ENCODE data around the gene CAMK2A. TPM values are rescaled to one million over a fixed set of nuclear protein-coding genes. Genes with fewer than 3 reads are reported as not detected.

CAMK2A gene
- total RNA-seq, 1 donor from 2014 or later: not detected

DNA sequence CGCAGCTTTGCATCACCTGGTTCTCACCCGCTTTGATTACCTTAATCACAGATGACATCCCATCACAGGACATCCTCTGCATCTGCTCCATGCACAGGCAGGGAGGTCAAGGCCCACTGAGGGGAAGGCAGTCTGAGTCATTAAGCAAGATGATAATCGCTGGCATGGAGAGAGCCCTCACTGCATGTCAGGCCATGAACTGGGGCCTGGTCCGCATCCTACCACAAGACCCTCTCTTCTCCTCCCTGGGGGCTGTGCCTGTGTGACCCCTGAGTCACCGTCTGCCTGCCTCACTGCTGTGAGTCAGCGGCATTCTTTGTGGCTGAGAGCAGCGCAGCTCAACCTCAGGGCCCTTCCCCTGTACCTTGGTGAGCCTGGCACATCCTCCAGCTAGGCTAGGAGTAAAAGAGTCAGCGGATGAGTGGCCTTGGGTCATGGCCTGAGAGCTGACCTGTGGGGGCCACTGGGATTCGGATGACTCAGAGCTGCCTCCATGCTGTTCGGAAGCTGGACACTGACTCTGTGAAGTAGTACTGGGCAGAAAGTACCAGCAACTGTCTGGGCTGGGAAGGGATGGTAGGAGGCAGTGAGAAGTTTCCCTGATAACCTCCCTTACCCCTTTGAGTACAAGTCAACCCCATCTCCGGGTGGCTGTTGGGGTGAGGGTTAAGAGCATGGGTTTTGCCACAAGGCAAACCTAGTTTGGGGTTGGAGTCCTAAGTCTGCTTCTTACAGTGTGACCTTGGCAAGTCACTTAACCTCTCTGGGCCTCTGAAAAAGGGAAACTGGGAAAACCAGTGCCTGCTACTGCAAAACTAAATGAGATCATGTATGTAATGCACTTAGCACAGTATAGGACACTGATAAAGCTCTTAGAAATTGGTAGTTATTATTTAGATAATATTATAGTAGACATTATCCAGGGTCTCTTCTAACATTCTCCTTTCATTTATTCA, 27.8 kb upstream of the CAMK2A start:
- peaks cover 50% of the 10 kb centered on the region for H3K4me1 Mint-ChIP-seq (ENCODE audit: unreplicated experiment)
- peaks cover 3% of the 10 kb centered on the region for H3K9me3 Mint-ChIP-seq (ENCODE audit: unreplicated experiment)

DNA sequence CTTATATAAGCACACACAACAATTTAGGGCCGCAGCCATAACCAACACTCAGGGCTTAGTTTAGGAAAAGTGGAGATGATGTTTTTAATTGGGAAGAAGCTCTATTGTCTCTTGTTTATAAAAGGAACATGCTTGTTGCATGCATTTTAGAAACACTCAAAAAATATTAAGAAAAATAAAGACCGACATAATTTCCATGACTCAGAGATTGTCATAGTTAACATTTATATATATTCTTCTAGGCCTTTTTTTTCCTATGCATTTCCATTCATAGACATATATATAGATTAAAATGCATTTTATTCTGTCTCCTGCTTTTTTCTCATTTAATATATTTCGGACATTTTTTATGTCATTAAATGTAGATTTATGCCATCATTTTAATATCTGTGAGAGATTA, 26.7 kb upstream of the CAMK2A start:
- Mint-ChIP-seq H3K4me3 (ENCODE audit: unreplicated experiment) (no peak overlapping the region), H3K27ac (ENCODE audit: unreplicated experiment) (peak overlapping the region; percentile 87), H3K4me1 (ENCODE audit: unreplicated experiment) (peaks cover 50% of the 10 kb centered on the region), H3K9me3 (ENCODE audit: unreplicated experiment) (no peaks in the 10 kb centered on the region), H3K36me3 (ENCODE audit: unreplicated experiment) (no peaks in the 10 kb centered on the region), H3K27me3 (ENCODE audit: unreplicated experiment) (no peaks in the 10 kb centered on the region)
- DNase-seq (ENCODE audit: extremely low spot score, unreplicated experiment): no peak
- TF ChIP-seq CTCF (IDR thresholded peaks at IDR 0.05): no peak

More for the DNA sequence above, 27.8 kb upstream of the CAMK2A start:
- no peaks in the 10 kb centered on the region for H3K27me3 Mint-ChIP-seq (ENCODE audit: unreplicated experiment)
- no peaks in the 10 kb centered on the region for H3K36me3 Mint-ChIP-seq (ENCODE audit: unreplicated experiment)
- H3K27ac Mint-ChIP-seq (ENCODE audit: unreplicated experiment): peak overlapping the region; percentile 87
- TF ChIP-seq CTCF (IDR thresholded peaks at IDR 0.05): no peak
- no peak for DNase-seq (ENCODE audit: extremely low spot score, unreplicated experiment)
- no peak overlapping the region for H3K4me3 Mint-ChIP-seq (ENCODE audit: unreplicated experiment)

DNA sequence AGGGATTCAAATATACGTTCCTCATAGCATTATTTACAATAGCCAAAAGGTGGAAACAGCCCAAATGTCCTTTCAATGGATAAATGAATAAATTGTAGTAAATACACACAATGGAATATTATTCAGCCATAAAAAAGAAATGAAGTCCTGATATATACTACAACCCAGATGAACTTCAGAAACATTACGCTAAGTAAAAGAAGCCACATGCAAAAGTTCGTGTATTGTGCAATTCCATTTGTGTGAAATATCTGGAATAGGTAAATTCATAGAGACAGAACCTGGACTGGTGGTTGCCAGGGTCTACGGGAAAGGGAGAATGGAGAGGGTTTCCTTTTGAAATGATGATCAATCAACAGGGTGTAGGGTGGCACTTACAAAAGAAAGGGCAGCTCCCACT, 25.7 kb upstream of the CAMK2A start:
- Mint-ChIP-seq H3K27ac (ENCODE audit: unreplicated experiment) (no peak overlapping the region), H3K9me3 (ENCODE audit: unreplicated experiment) (no peaks in the 10 kb centered on the region), H3K4me3 (ENCODE audit: unreplicated experiment) (no peak overlapping the region), H3K27me3 (ENCODE audit: unreplicated experiment) (no peaks in the 10 kb centered on the region), H3K4me1 (ENCODE audit: unreplicated experiment) (peaks cover 44% of the 10 kb centered on the region), H3K36me3 (ENCODE audit: unreplicated experiment) (no peaks in the 10 kb centered on the region)
- DNase-seq (ENCODE audit: extremely low spot score, unreplicated experiment): no peak
- TF ChIP-seq CTCF (IDR thresholded peaks at IDR 0.05): no peak

DNA sequence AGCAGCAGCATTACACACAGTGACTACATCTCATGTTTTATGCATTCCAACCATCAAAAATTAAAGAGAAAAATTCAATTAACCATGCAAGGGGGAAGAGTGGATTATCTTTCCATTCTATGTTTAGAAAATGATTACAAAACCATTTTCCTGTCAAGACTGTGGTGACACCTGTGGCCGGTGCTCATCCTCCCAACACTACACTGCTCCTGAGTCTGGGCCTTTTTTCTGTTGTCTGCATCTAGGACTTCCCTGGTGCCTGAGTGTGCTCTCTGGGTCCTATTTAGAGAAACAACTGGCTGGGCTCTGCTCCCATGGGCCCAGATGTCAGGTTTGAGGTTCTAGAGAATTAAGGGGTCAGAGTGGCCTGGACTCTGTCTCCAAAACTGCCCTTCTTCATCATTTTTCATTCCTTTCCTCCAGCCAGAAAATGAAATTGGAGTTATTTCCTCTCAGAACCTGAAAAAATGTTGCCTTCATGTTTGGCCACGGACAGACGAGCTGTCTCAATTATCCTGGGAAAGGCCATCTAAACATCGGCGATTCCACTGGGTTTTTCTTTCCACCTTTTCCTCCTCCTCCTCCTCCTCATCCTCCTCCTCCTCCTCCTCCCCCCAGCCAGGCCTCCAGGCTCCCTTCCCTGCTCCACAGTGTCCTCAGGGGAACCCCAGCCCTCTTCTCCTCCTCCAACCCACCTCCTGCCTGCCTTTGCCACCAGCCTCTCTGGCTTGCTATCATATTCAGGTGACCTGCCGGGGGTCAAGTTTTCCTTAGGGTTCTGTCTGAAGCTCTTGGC, 24.5 kb upstream of the CAMK2A start:
- DNase-seq (ENCODE audit: extremely low spot score, unreplicated experiment): no peak
- no peak overlapping the region for H3K27ac Mint-ChIP-seq (ENCODE audit: unreplicated experiment)
- H3K9me3 Mint-ChIP-seq (ENCODE audit: unreplicated experiment): no peaks in the 10 kb centered on the region
- no peaks in the 10 kb centered on the region for H3K27me3 Mint-ChIP-seq (ENCODE audit: unreplicated experiment)
- no peaks in the 10 kb centered on the region for H3K36me3 Mint-ChIP-seq (ENCODE audit: unreplicated experiment)
- H3K4me3 Mint-ChIP-seq (ENCODE audit: unreplicated experiment): no peak overlapping the region
- H3K4me1 Mint-ChIP-seq (ENCODE audit: unreplicated experiment): peaks cover 42% of the 10 kb centered on the region
- TF ChIP-seq CTCF (IDR thresholded peaks at IDR 0.05): no peak

DNA sequence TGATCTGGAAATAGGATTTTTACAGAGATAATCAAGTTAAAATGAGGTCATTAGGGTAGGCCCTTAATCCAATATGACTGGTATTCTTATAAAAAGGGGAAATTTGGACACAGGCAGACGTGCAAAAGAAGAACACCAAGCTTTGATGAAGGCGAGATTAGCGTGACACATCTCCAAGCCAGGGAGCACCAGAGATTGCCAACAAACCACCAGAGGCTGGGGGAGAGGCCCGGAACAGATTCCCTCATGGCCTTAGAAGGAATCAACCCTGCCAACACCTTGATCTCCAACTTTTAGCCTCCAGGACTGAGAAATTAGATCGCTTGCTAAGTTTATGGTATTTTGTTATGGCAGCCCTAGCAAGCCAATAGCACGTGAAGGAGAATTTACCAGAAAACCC, 23.9 kb upstream of the CAMK2A start:
- no peak for DNase-seq (ENCODE audit: extremely low spot score, unreplicated experiment)
- Mint-ChIP-seq H3K27me3 (ENCODE audit: unreplicated experiment) (no peaks in the 10 kb centered on the region), H3K4me1 (ENCODE audit: unreplicated experiment) (peaks cover 39% of the 10 kb centered on the region), H3K9me3 (ENCODE audit: unreplicated experiment) (no peaks in the 10 kb centered on the region), H3K27ac (ENCODE audit: unreplicated experiment) (no peak overlapping the region), H3K4me3 (ENCODE audit: unreplicated experiment) (no peak overlapping the region), H3K36me3 (ENCODE audit: unreplicated experiment) (no peaks in the 10 kb centered on the region)
- TF ChIP-seq CTCF (IDR thresholded peaks at IDR 0.05): no peak

Data from osteocyte (in vitro differentiated cells).